ENCODE data around the gene NFATC2. TPM values are rescaled to one million over a fixed set of nuclear protein-coding genes. Genes with fewer than 3 reads are reported as not detected.

The NFATC2 gene
- total and polyA plus RNA-seq, 2 of the 8 experiments (the other 6 are each of a cell fraction or from before 2014, with no cell fraction given), result 0.27 to 0.91 TPM

- TF ChIP-seq CREB1 (IDR thresholded peaks at IDR 0.05) (no peak), USF2 (IDR thresholded peaks at IDR 0.05; ENCODE audit: low read length) (no peak)
These were observed 94.8 kb downstream of the NFATC2 start (continued) for GRCh38 chr20:51447765-51448148.
